ENCODE measurements around the gene IHH.

The IHH gene

GRCh38 chr2:219018286-219018685 is 42.4 kb downstream of the IHH start:
- DNase-seq, result no peak

- no peak for DNase-seq
Measured at GRCh38 chr2:219017201-219017931, 43.4 kb downstream of the IHH start.

- DNase-seq, result no peak
Measured at GRCh38 chr2:219016721-219017120, 44.0 kb downstream of the IHH start.

GRCh38 chr2:219010873-219011272 is 49.8 kb downstream of the IHH start:
- no peak for DNase-seq

GRCh38 chr2:219010162-219010756 is 50.5 kb downstream of the IHH start:
- no peak for DNase-seq

- no peak for DNase-seq
Measured at GRCh38 chr2:219009294-219009693, 51.4 kb downstream of the IHH start.

Measured in effector CD8-positive, alpha-beta T cell (primary cell).